ENCODE results near the gene PSMF1. TPM values are rescaled to one million over a fixed set of nuclear protein-coding genes. Genes with fewer than 3 reads are reported as not detected.

The PSMF1 gene
- total and polyA plus RNA-seq, 2 experiments from 2014 or later, result 73.7 to 84.2 TPM

GRCh38 chr20:1165941-1166340 lies 47.5 kb downstream of the PSMF1 start:
- no peaks in the 10 kb centered on the region for H3K4me1 Mint-ChIP-seq
- ATAC-seq (no peak), DNase-seq (ENCODE audit: low spot score) (no peak)
- H3K4me1 ChIP-seq (ENCODE audit: insufficient read depth), result no peaks in the 10 kb centered on the region
- H4K20me1 ChIP-seq (replicated peaks; ENCODE audit: insufficient read depth), result peaks cover 3% of the 10 kb centered on the region
- TF ChIP-seq STAT1 (IDR thresholded peaks at IDR 0.05; ENCODE audit: unreplicated experiment), result no peak
- no peak for TF ChIP-seq REST (IDR thresholded peaks at IDR 0.05; ENCODE audit: unreplicated experiment)
- TF ChIP-seq CREB1 (CRISPR knock-in tag; IDR thresholded peaks at IDR 0.05; ENCODE audit: low read depth), result no peak
- TF ChIP-seq ZNF331 (CRISPR knock-in tag; IDR thresholded peaks at IDR 0.05; ENCODE audit: low read depth), result no peak
- TF ChIP-seq, protein P1, sequence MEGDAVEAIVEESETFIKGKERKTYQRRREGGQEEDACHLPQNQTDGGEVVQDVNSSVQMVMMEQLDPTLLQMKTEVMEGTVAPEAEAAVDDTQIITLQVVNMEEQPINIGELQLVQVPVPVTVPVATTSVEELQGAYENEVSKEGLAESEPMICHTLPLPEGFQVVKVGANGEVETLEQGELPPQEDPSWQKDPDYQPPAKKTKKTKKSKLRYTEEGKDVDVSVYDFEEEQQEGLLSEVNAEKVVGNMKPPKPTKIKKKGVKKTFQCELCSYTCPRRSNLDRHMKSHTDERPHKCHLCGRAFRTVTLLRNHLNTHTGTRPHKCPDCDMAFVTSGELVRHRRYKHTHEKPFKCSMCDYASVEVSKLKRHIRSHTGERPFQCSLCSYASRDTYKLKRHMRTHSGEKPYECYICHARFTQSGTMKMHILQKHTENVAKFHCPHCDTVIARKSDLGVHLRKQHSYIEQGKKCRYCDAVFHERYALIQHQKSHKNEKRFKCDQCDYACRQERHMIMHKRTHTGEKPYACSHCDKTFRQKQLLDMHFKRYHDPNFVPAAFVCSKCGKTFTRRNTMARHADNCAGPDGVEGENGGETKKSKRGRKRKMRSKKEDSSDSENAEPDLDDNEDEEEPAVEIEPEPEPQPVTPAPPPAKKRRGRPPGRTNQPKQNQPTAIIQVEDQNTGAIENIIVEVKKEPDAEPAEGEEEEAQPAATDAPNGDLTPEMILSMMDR (conservative IDR thresholded peaks at IDR 0.05; ENCODE audit: low read depth in 2 of 2), result no peak
- TF ChIP-seq ZNF462 (CRISPR knock-in tag; IDR thresholded peaks at IDR 0.05), result no peak
- TF ChIP-seq POLR2AphosphoS5 (IDR thresholded peaks at IDR 0.05; ENCODE audit: low read depth), result no peak
- TF ChIP-seq EZH2phosphoT487 (IDR thresholded peaks at IDR 0.05; ENCODE audit: unreplicated experiment), result no peak
- TF ChIP-seq EZH2 (IDR thresholded peaks at IDR 0.05; ENCODE audit: low read depth, unreplicated experiment), result no peak
- TF ChIP-seq JUNB (IDR thresholded peaks at IDR 0.05; ENCODE audit: unreplicated experiment), result no peak
- TF ChIP-seq, protein P2, sequence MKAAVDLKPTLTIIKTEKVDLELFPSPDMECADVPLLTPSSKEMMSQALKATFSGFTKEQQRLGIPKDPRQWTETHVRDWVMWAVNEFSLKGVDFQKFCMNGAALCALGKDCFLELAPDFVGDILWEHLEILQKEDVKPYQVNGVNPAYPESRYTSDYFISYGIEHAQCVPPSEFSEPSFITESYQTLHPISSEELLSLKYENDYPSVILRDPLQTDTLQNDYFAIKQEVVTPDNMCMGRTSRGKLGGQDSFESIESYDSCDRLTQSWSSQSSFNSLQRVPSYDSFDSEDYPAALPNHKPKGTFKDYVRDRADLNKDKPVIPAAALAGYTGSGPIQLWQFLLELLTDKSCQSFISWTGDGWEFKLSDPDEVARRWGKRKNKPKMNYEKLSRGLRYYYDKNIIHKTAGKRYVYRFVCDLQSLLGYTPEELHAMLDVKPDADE (IDR thresholded peaks at IDR 0.05), result no peak
- H3K27me3 ChIP-seq (ENCODE audit: insufficient read depth), result no peaks in the 10 kb centered on the region
- no peaks in the 10 kb centered on the region for H3K79me2 ChIP-seq (replicated peaks; ENCODE audit: insufficient read depth)
- H3K27ac ChIP-seq (ENCODE audit: low read depth), result no peak overlapping the region
- H3F3A ChIP-seq (replicated peaks; ENCODE audit: low read depth), result no peaks in the 10 kb centered on the region
- H3K27ac Mint-ChIP-seq, result no peak overlapping the region
- H3K4me3 Mint-ChIP-seq, result no peak overlapping the region
- H3K4me2 ChIP-seq, result no peak overlapping the region
- H3K36me3 Mint-ChIP-seq (ENCODE audit: low read depth), result peaks cover 56% of the 10 kb centered on the region
- H3K27me3 Mint-ChIP-seq (ENCODE audit: insufficient read depth, low read depth, poor library complexity), result no peaks in the 10 kb centered on the region
- H3K4me3 ChIP-seq, result no peak overlapping the region
- no peaks in the 10 kb centered on the region for H3K9me3 Mint-ChIP-seq
- H2AFZ ChIP-seq, result no peak overlapping the region
- H3K9me2 ChIP-seq (ENCODE audit: insufficient read depth), result no peaks in the 10 kb centered on the region
- H3K36me3 ChIP-seq (ENCODE audit: insufficient read depth), result peaks cover 19% of the 10 kb centered on the region
